Stimulated activated CD8-positive, alpha-beta memory T cell treated with anti-CD3 and anti-CD28 coated beads, Interleukin-4, amount 100 ng/mL, for 1 hour (primary cell): Measurements from ENCODE around the gene OIP5.
"Not testable (repeated sequence)": the region's sequence is repeated elsewhere in the genome, so short reads cannot be mapped to it uniquely, and the experiment has no call there.

Experiments used
- DNase-seq, 2 donors: peaks; one replicate each; pipeline ENCODE4 v3.0.0-alpha.2; 2020; ENCODE audit warnings: low read depth in 2 of 2, low spot score in 1 of 2

OIP5 gene

GRCh38 chr15:41304149-41304770 is 28.1 kb downstream of the OIP5 start:
- DNase-seq: no peak

- no peak for DNase-seq
Observed at GRCh38 chr15:41301587-41301986, 30.8 kb downstream of the OIP5 start.

GRCh38 chr15:41301139-41301538 is 31.3 kb downstream of the OIP5 start:
- not testable (repeated sequence) for DNase-seq

- DNase-seq: no peak
Observed at GRCh38 chr15:41292521-41292920, 39.9 kb downstream of the OIP5 start.

GRCh38 chr15:41291065-41291631 is 41.2 kb downstream of the OIP5 start:
- no peak for DNase-seq

GRCh38 chr15:41289953-41290352 is 42.4 kb downstream of the OIP5 start:
- DNase-seq: no peak

GRCh38 chr15:41288464-41288863 is 43.9 kb downstream of the OIP5 start:
- no peak for DNase-seq

GRCh38 chr15:41286665-41287333 is 45.6 kb downstream of the OIP5 start:
- DNase-seq: no peak

- DNase-seq: no peak
Observed at GRCh38 chr15:41285285-41285684, 47.1 kb downstream of the OIP5 start.

GRCh38 chr15:41284427-41285177 is 47.8 kb downstream of the OIP5 start:
- DNase-seq: no peak

- peak; percentile 95 for DNase-seq
Observed at GRCh38 chr15:41283653-41284426, 48.6 kb downstream of the OIP5 start.

- not testable (repeated sequence) for DNase-seq
Observed at GRCh38 chr15:41282980-41283652, 49.3 kb downstream of the OIP5 start.

GRCh38 chr15:41282436-41282835 is 50.0 kb downstream of the OIP5 start:
- DNase-seq: not testable (repeated sequence)

- DNase-seq: no peak
Observed at GRCh38 chr15:41281236-41281635, 51.2 kb downstream of the OIP5 start.

- no peak for DNase-seq
Observed at GRCh38 chr15:41279535-41280283, 52.7 kb downstream of the OIP5 start.

- no peak for DNase-seq
Observed at GRCh38 chr15:41278319-41278718, 54.1 kb downstream of the OIP5 start.

GRCh38 chr15:41276831-41277230 is 55.6 kb downstream of the OIP5 start:
- DNase-seq: no peak

- DNase-seq: no peak
Observed at GRCh38 chr15:41269887-41270286, 62.5 kb downstream of the OIP5 start.

GRCh38 chr15:41263891-41264351 is 68.5 kb downstream of the OIP5 start:
- no peak for DNase-seq

GRCh38 chr15:41262571-41262970 is 69.8 kb downstream of the OIP5 start:
- DNase-seq: no peak
